Dermis microvascular lymphatic vessel endothelial cell (primary cell): ENCODE results near the gene ADGRB2. TPM values are rescaled to one million over a fixed set of nuclear protein-coding genes. Genes with fewer than 3 reads are reported as not detected.
A peak's percentile ranks its signal among the peaks of the same experiment; 100 is the strongest.

Experiments used
- DNase-seq, 2 donors: peaks; one replicate each; pipeline versions ENCODE4 v3.0.0 to v3.0.0-alpha.2; 2010; ENCODE audit warnings: low read depth in 2 of 2
- total RNA-seq: library from RNA; depleted of rRNA; stranded (reverse); fragments of >200 nt; gene quantifications from 2 replicates; pipeline ENCODE4 v1.2.1, GENCODE V29; 2014

The ADGRB2 gene
- total RNA-seq, 1 donor from 2014 or later: 0.26 TPM

- no peak for DNase-seq
These were observed 1.4 kb upstream of the ADGRB2 start for GRCh38 chr1:31765516-31765915.

DNA sequence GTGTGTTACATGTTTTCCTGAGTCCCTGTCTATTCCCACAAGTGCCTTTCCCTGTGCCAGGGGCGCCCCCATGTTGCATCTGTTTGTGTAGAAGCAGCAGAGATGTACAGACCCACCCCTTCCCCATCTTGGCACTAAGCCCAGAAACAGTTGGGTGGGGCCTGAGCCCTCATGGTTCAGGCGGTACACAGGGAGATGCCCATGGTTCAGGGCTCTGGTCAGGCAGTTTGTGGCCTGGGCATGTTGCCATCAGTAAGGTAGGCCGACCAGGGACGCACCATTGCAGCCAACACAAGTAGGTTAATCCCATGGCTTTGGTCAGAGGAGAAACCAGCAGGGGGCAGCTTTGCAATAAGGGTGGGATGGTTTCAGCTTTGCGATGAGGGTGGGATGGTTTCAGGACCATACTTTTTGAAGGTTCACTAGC, 914 bp upstream of the ADGRB2 start:
- DNase-seq: peak; percentile 30 to 51

DNA sequence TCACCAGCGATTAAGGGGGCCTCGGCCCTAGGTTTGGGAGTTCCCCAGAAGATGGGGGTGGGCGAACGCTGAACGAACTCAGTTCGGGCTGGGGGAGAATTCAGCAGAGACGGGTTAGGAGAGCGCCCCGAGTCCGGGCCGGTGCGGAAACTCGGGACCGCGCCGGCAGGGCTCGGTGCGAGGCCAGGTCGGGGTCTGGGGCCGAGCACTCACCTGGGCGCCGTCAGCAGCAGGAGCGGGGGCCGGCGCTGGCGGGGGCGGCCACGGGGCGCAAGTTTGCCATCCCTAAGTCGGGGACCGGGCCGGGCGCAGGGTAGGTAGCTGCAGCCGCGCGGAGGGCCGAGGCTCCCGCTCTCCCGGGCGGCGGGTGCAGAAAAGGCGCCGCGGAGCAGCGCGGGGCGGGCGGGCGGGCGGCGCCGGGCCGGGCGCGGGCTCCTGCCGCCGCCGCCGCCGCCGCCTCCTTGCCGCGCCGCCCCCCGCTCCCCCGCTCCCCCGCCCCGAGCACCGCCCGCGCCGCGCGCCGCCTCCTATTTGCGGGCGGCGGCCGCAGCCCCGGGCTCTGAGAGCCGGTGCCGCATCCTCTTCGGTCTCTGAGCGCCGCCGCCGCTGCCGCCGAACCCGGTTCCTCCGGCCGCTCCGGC, 349 bp downstream of the ADGRB2 start:
- no peak for DNase-seq

- peak in 1 of 2 donors; percentile 56 for DNase-seq
These were observed 1.1 kb downstream of the ADGRB2 start for GRCh38 chr1:31762726-31763670.

- no peak for DNase-seq
These were observed 1.8 kb downstream of the ADGRB2 start for GRCh38 chr1:31762323-31762722.

GRCh38 chr1:31761883-31762282, 2.3 kb downstream of the ADGRB2 start:
- no peak for DNase-seq

DNA sequence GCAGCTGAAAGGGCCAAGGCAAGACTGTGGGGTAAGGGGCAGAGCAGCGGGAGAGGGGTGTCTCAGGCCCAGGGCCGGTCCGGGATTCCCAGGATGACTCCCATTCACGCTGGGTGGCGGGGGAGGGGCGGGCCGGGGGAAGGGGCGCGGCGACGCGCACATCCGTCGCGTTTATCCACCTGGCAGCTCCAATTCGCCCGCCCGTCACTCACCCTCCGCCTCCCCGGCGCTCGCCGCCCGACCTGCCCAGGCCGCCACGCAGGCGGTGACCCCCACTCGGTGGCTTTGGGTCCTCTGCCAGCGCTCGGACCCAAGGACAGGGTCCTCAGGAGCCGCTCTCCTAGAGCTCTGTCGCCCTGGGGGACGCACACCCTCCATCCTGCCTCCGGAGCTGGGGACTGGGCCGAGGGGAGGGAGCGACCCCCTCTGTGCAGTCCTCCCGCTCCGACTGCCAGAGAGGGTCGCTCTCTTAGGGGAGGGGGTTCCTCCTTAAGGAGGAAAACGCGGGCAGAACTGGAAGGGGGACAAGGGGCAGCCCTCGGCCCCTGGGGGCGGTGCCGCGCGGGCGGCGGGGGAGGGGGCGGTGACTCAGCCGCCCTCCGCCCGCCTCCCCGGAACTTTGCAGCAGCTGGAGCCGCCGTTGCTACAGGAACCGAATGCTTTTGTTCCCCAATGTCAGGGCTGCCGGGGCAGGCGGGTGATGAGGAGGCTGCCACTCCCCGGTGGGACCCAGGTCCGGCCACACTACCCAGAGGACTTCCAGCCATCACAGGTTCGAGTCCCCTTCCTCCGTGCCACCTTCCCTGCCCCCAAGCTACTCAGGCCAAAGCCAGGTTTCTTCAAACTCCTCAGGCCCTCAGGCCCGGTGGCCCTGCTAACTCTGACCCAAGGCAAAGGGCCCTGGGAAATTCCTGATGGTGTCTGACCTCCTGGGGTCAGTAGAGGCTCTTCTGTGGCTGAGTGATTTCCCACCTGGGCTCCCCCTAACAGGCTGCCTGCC, 3.4 kb downstream of the ADGRB2 start:
- DNase-seq: peak in 1 of 2 donors; percentile 28

DNA sequence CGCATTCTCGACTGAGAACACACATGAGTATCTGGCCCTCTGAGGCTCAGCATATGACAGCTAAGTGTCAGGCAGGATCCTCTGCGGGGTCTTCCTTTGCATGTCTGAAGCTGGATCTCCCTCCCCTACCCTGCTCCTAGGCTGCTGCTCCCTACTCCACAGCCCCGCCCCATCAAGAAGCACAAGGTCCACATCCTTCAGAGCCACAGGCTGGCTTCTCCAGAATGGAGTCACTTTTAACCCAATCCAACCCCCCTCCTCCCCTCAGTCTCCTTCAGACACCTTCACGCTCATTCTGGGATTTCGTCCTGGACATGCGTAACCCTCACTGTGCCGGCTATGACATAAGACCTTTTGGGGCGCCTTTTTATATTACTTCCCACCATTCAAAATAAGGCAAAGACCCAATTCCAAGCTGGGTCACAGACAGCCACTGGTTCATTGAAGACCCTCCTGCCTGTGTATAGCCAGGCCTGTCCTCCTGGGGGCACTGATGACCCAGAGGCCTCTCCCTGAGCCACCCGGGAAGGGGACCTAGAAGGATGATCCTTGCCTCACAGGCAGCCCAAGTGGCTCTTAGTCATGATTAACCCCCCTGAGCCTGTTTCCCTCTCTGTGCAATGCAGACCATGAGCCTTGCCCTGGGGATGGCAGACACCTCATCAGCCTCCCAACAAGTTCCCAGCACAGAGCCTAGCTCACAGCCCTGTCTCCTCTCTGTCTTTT, 4.7 kb downstream of the ADGRB2 start:
- DNase-seq: no peak

DNA sequence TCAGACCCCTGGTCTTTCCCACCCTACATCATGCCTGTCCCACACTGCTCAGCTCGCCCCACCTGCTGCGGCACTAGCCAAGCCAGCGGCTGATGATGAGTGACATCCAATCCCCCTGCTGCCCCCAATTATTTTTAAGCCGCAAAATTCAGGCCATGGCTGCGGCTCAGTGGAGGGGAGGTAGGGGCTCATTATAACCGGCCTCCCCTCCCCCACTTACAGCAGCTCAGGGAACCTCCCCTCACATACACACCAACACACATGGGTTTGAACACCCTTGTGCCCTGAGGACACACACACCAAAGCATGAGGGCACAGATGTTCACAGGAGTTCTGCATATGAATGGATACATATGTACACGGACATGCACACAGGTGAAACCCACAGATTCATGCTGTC, 5.3 kb downstream of the ADGRB2 start:
- no peak for DNase-seq

- DNase-seq: no peak
These were observed 6.2 kb downstream of the ADGRB2 start for GRCh38 chr1:31757989-31758388.

- DNase-seq: no peak
These were observed 6.9 kb downstream of the ADGRB2 start for GRCh38 chr1:31757204-31757679.

- no peak for DNase-seq
These were observed 7.6 kb downstream of the ADGRB2 start for GRCh38 chr1:31756578-31756977.

- no peak for DNase-seq
These were observed 8.2 kb downstream of the ADGRB2 start for GRCh38 chr1:31755850-31756492.

DNA sequence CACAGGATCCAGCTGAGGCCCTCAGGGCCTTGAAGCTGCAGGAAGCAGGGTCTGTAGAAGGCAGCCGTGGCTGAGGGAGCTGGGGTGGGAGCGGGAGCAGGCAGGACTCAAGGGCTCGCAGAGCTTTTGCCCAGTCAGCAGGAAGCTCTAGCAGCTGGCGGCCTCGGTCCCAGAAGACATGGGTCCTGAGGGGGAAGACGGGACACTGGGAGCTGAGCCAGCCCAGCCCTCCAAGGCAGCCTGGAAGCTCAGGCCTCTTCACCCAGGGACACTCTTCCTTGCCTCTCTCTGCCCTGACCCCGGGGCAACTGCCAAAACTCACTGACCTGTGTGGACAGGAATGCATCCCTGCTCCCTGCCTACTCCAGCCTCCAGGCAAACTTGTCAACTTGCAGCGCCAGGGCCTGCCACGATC, 8.9 kb downstream of the ADGRB2 start:
- DNase-seq: no peak

GRCh38 chr1:31754397-31754796, 9.7 kb downstream of the ADGRB2 start:
- no peak for DNase-seq

DNA sequence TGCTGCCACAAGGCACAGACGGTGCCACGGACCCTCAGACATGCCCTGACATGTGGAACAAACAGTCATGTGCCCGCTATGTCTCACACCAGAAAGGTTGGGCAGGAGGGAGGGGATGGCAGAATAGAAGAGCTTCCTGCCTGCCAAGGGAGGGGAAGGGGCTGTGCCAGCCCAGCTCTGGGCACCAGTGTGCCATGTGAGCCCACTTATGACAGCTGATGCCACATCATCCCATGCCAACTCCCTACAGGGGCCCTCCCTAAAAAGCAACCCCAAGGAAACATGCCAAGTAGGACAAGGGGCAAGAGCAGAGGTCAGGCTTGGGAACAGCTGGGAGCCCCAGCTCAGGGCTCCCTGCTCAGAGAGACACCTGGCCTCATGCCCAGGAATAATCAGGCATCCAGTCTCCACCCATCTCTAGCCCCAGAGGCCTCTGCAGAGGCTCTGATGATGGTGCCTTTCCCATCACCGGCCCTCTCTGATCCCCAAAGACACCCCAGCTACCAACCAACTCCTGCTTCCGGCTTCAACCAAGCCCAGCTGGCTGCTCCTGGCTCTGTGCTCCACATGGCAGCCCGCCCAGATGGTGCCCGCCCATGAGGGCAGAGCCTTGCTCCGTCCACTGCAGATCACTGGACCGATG, 10.3 kb downstream of the ADGRB2 start:
- DNase-seq: no peak

DNA sequence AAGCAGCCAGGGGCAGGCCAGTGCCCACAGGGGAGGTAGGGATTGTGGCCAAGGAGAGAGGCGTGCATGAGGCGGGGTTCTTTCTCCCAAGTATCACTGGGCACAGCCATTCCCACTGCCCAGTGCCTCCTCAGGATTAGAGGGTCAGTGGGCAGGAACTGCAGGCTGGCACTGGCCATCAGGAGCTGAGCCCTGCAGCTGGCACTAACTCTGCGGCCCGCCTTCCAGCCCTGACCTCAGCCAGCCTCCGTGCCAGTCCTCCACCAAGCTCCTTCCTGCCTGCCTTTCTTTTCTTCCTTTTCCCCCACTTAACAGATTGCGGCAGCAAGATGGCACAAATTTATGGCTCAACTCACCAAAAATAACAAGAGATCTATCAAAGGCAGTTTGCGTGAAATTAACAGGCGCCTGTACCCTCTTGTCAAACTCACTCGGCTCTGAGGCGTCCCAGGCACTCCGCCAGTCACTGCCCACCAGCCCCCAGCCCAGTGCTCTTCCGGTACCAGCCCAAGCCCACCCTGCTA, 11.1 kb downstream of the ADGRB2 start:
- DNase-seq: no peak

GRCh38 chr1:31752258-31752657, 11.9 kb downstream of the ADGRB2 start:
- no peak for DNase-seq

DNA sequence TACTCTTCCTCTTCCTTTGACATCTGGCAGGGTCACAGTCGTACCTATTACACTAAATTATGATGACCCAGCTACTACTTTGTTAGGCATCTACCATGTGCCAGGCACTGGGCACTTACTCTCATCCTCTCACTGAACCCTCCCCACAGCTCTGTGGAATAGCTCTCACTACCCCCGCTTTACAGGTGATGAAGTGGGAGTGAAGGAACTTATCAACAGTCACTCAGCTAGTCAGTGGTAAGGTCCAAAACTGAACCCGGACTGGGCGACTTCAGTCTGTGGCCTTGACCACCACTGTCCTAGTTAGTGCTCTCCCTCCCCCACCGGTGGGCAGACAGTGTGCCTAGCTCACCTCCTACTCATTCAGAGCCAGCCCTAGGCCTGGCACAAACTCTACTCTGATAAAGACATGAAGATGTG, 12.3 kb downstream of the ADGRB2 start:
- DNase-seq: no peak
